Upper lobe of left lung (tissue), 4 donors: ENCODE results near the gene KRTAP9-8.

Source experiments
- CTCF ChIP-seq, 6 experiments: fragments of 450-650 bp in 4 of 6; fragments of 200-600 bp in 2 of 6; sonication (generic) in 2 of 6; IDR thresholded peaks; one replicate each; pipeline ENCODE4 v1.5.1; 2016 to 2019; ENCODE audit warnings: antibody characterized with exemption in 6 of 6
- POLR2A ChIP-seq, 4 donors: fragments of 450-650 bp; IDR thresholded peaks; one replicate each; pipeline ENCODE4 v1.5.1; 2016 to 2017; ENCODE audit warnings: antibody characterized with exemption in 4 of 4, mild to moderate bottlenecking in 2 of 4

GRCh38 chr17:41211845-41212466, 25.8 kb upstream of the KRTAP9-8 start:
- TF ChIP-seq CTCF (IDR thresholded peaks at IDR 0.05): no peak
- no peak for TF ChIP-seq POLR2A (IDR thresholded peaks at IDR 0.05)
